IMR-90 (cell line): ENCODE data around the gene STRN4. TPM values are rescaled to one million over a fixed set of nuclear protein-coding genes. Genes with fewer than 3 reads are reported as not detected.

ENCODE experiments used
- ATAC-seq: fragments of 200-7000 bp; cut with Tn5 transposase; 2 replicates; pipeline ENCODE4 v1.9.1; 2020; ENCODE audit warnings: low read depth, mild to moderate bottlenecking, moderate library complexity
- BruUV-seq: library from RNA; stranded (reverse); fragments of 400-500 nt; replicated peaks from 2 replicates; lab custom pipeline; 2021; lab: Mats Ljungman, UMichigan
- CTCF ChIA-PET: fragments of 300-600 bp; formaldehyde crosslinking; extraction: SDS; loops from one replicate; lab custom pipeline; 2021; ENCODE audit warnings: antibody characterized with exemption; lab: Yijun Ruan, JAX
- POLR2A ChIA-PET: fragments of 300-600 bp; sonication (Branson Sonifier 250); formaldehyde crosslinking; loops from one replicate; lab custom pipeline; 2022; ENCODE audit warnings: antibody characterized with exemption; ENCODE audit not compliant: unreplicated experiment; lab: Charles Lee
- DNase-seq: peaks from one replicate; pipeline ENCODE4 v3.0.0; 2013
- H2AFZ ChIP-seq: replicated peaks from 2 replicates; pipeline ENCODE3; 2013; ENCODE audit warnings: low read length, mild to moderate bottlenecking; ENCODE audit not compliant: poor library complexity
- H2AK5ac ChIP-seq: 2 replicates; pipeline ENCODE4 v1.6.1; 2013; ENCODE audit warnings: low read depth, low read length, inconsistent platforms
- H2AK9ac ChIP-seq: replicated peaks from 2 replicates; pipeline ENCODE3; 2013; ENCODE audit warnings: mild to moderate bottlenecking, low read depth, low read length, moderate library complexity; ENCODE audit not compliant: poor library complexity
- H2BK120ac ChIP-seq: 2 replicates; pipeline ENCODE4 v1.6.1; 2013; ENCODE audit warnings: low read depth, low read length, inconsistent platforms
- H2BK15ac ChIP-seq: 3 replicates; pipeline ENCODE4 v1.6.1; 2013; ENCODE audit warnings: low read depth, low read length, inconsistent platforms
- H2BK20ac ChIP-seq: 2 replicates; pipeline ENCODE4 v1.6.1; 2013; ENCODE audit warnings: low read depth, mild to moderate bottlenecking, inconsistent platforms, low read length, moderate library complexity
- H2BK5ac ChIP-seq: 2 replicates; pipeline ENCODE4 v1.6.1; 2013; ENCODE audit warnings: mild to moderate bottlenecking, low read depth, low read length, inconsistent platforms; ENCODE audit not compliant: poor library complexity, severe bottlenecking
- H3K14ac ChIP-seq: replicated peaks from 2 replicates; pipeline ENCODE4 v1.6.1; 2013; ENCODE audit warnings: low read depth, low read length, inconsistent platforms
- H3K18ac ChIP-seq: 2 replicates; pipeline ENCODE4 v1.6.1; 2013; ENCODE audit warnings: low read depth, low read length, control low read depth
- H3K23ac ChIP-seq: 2 replicates; pipeline ENCODE4 v1.6.1; 2013; ENCODE audit warnings: low read depth, low read length, inconsistent platforms
- H3K27ac ChIP-seq: 2 replicates; pipeline ENCODE4 v1.5.1; 2013; ENCODE audit warnings: mild to moderate bottlenecking, control low read depth, low read length; ENCODE audit not compliant: insufficient read depth
- H3K27me3 ChIP-seq: 2 replicates; pipeline ENCODE4 v1.6.1; 2013; ENCODE audit warnings: low read length; ENCODE audit not compliant: control insufficient read depth, insufficient read depth
- H3K36me3 ChIP-seq: 2 replicates; pipeline ENCODE4 v1.6.1; 2013; ENCODE audit warnings: low read length, mixed read lengths; ENCODE audit not compliant: control insufficient read depth, insufficient read depth
- H3K4ac ChIP-seq: 2 replicates; pipeline ENCODE4 v1.6.1; 2013; ENCODE audit warnings: low read depth, low read length, inconsistent platforms
- H3K4me1 ChIP-seq: 2 replicates; pipeline ENCODE4 v1.6.1; 2013; ENCODE audit warnings: low read length, mixed read lengths; ENCODE audit not compliant: control insufficient read depth, insufficient read depth
- H3K4me2 ChIP-seq: 2 replicates; pipeline ENCODE4 v1.6.1; 2013; ENCODE audit warnings: low read depth, mild to moderate bottlenecking, control low read depth, low read length, moderate library complexity
- H3K4me3 ChIP-seq: 2 replicates; pipeline ENCODE4 v1.5.1; 2013; ENCODE audit warnings: low read depth, mild to moderate bottlenecking, control low read depth, low read length, moderate library complexity; ENCODE audit not compliant: insufficient read depth
- H3K56ac ChIP-seq: 2 replicates; pipeline ENCODE4 v1.6.1; 2013; ENCODE audit warnings: low read length, inconsistent platforms; ENCODE audit not compliant: insufficient read depth; ENCODE audit errors: extremely low read depth
- H3K79me1 ChIP-seq, 2 experiments: 2 replicates each; pipeline ENCODE4 v1.6.1; 2013; ENCODE audit warnings: low read length in 2 of 2, inconsistent platforms in 1 of 2, low read depth in 1 of 2
- H3K9ac ChIP-seq: 2 replicates; pipeline ENCODE4 v1.6.1; 2013; ENCODE audit warnings: low read depth, low read length, control low read depth
- H3K9me1 ChIP-seq: 2 replicates; pipeline ENCODE4 v1.6.1; 2013; ENCODE audit warnings: low read length, inconsistent platforms; ENCODE audit not compliant: insufficient read depth
- H3K9me3 ChIP-seq: 2 replicates; pipeline ENCODE4 v1.6.1; 2013; ENCODE audit warnings: low read length; ENCODE audit not compliant: control insufficient read depth, insufficient read depth
- H4K20me1 ChIP-seq: 2 replicates; pipeline ENCODE4 v1.6.1; 2013; ENCODE audit warnings: low read length, inconsistent platforms; ENCODE audit not compliant: insufficient read depth
- H4K5ac ChIP-seq: 2 replicates; pipeline ENCODE4 v1.6.1; 2013; ENCODE audit warnings: mild to moderate bottlenecking, low read depth, low read length, control low read depth
- H4K8ac ChIP-seq, 2 experiments: 2 replicates each; pipeline ENCODE4 v1.6.1; 2013; ENCODE audit warnings: low read depth in 2 of 2, low read length in 2 of 2, control low read depth in 1 of 2, inconsistent platforms in 1 of 2
- H4K91ac ChIP-seq: 2 replicates; pipeline ENCODE4 v1.6.1; 2013; ENCODE audit warnings: low read depth, low read length, inconsistent platforms; ENCODE audit not compliant: insufficient read depth
- BHLHE40 ChIP-seq: fragments of 150-350 bp; IDR thresholded peaks from 2 replicates; pipeline ENCODE4 v1.6.1; 2016; ENCODE audit warnings: mild to moderate bottlenecking, low read depth, low read length
- CEBPB ChIP-seq: IDR thresholded peaks from 2 replicates; pipeline ENCODE4 v1.6.1; 2012; ENCODE audit warnings: low read depth, low read length, improper control_type of control experiment
- CHD1 ChIP-seq: IDR thresholded peaks from 2 replicates; pipeline ENCODE4 v1.6.1; 2012; ENCODE audit warnings: low read depth, low read length, improper control_type of control experiment
- FOS ChIP-seq: fragments of 150-350 bp; IDR thresholded peaks from 2 replicates; pipeline ENCODE4 v1.6.1; 2016; ENCODE audit warnings: low read depth, low read length
- MAFK ChIP-seq: IDR thresholded peaks from 2 replicates; pipeline ENCODE4 v1.6.1; 2012; ENCODE audit warnings: low read depth, low read length, improper control_type of control experiment
- MAZ ChIP-seq: IDR thresholded peaks from 2 replicates; pipeline ENCODE4 v1.6.1; 2012; ENCODE audit warnings: low read depth, mild to moderate bottlenecking, low read length, improper control_type of control experiment, moderate library complexity, borderline replicate concordance
- MXI1 ChIP-seq: IDR thresholded peaks from 2 replicates; pipeline ENCODE4 v1.6.1; 2012; ENCODE audit warnings: low read depth, mild to moderate bottlenecking, low read length, moderate library complexity, borderline replicate concordance
- NFE2L2 ChIP-seq: fragments of 150-350 bp; IDR thresholded peaks from 2 replicates; pipeline ENCODE4 v1.6.1; 2016; ENCODE audit warnings: low read depth, mild to moderate bottlenecking, low read length
- POLR2A ChIP-seq: IDR thresholded peaks from 2 replicates; pipeline ENCODE4 v1.6.1; 2012; ENCODE audit warnings: mild to moderate bottlenecking, low read depth, low read length
- RAD21 ChIP-seq: IDR thresholded peaks from 2 replicates; pipeline ENCODE4 v1.6.1; 2012; ENCODE audit warnings: low read length, improper control_type of control experiment
- RCOR1 ChIP-seq: IDR thresholded peaks from 2 replicates; pipeline ENCODE4 v1.6.1; 2012; ENCODE audit warnings: mild to moderate bottlenecking, low read length, improper control_type of control experiment; ENCODE audit not compliant: insufficient replicate concordance
- RFX5 ChIP-seq: IDR thresholded peaks from 2 replicates; pipeline ENCODE4 v1.8.0; 2012; ENCODE audit warnings: low read depth, mild to moderate bottlenecking, low read length, moderate library complexity
- SMC3 ChIP-seq: fragments of 150-350 bp; IDR thresholded peaks from 2 replicates; pipeline ENCODE4 v1.6.1; 2016; ENCODE audit warnings: low read depth, mild to moderate bottlenecking, antibody characterized with exemption, low read length, moderate library complexity
- WGBS, 2 experiments: methylation state at CpG; one replicate each; pipeline versions ENCODE4 v1.1.5 to v1.1.7; 2013; ENCODE audit warnings: missing lambda C conversion rate in 2 of 2; ENCODE audit not compliant: insufficient read length in 1 of 2; ENCODE audit errors: extremely low coverage in 2 of 2; 5-methylcytosine and 5-hydroxymethylcytosine counted together
- dilution Hi-C: fragments of 300-500 bp; cut with HindIII; formaldehyde crosslinking; loops from one replicate; pipeline ENCODE4 v1.14.3; 2018; ENCODE audit warnings: low sequenced_read_pairs; ENCODE audit not compliant: unreplicated experiment
- in situ Hi-C: fragments of 300-500 bp; cut with MboI; formaldehyde crosslinking; loops from 3 replicates; pipeline ENCODE4 v1.14.3; 2019; ENCODE audit warnings: low sequenced_read_pairs, inconsistent platforms, mixed read lengths
- intact Hi-C: fragments of 100-400 bp; cut with micrococcal nuclease; formaldehyde crosslinking; loops from 2 replicates; pipeline ENCODE4 v1.10.0; 2022
- polyA plus RNA-seq, 3 experiments: library from polyadenylated mRNA; depleted of rRNA; stranded (reverse); fragments of >200 nt; gene quantifications; 2 replicates each; pipeline ENCODE4 v1.2.3, GENCODE V29; 2012; ENCODE audit warnings: low replicate concordance in 1 of 3
- total RNA-seq: library from RNA; depleted of rRNA; stranded (reverse); fragments of >200 nt; gene quantifications from 2 replicates; pipeline ENCODE4 v1.2.3, GENCODE V29; 2012
- TF ChIP-seq, protein P1 (sequence below): fragments of 150-350 bp; IDR thresholded peaks from 2 replicates; pipeline ENCODE4 v1.6.1; 2017; ENCODE audit warnings: mild to moderate bottlenecking, antibody characterized with exemption, low read length, low read depth
- TF ChIP-seq, protein P2 (sequence below): fragments of 150-350 bp; IDR thresholded peaks from 2 replicates; pipeline ENCODE4 v1.6.1; 2016; ENCODE audit warnings: low read depth, mild to moderate bottlenecking, low read length, moderate library complexity, borderline replicate concordance
- TF ChIP-seq, protein P3 (sequence below): conservative IDR thresholded peaks from 2 replicates; pipeline ENCODE4 v1.5.1; 2012; ENCODE audit warnings: mild to moderate bottlenecking, low read depth, low read length, improper control_type of control experiment

The STRN4 gene
- total and polyA plus RNA-seq, 2 of the 4 experiments (the other 2 are of a cell fraction): 36.7 to 112 TPM

DNA sequence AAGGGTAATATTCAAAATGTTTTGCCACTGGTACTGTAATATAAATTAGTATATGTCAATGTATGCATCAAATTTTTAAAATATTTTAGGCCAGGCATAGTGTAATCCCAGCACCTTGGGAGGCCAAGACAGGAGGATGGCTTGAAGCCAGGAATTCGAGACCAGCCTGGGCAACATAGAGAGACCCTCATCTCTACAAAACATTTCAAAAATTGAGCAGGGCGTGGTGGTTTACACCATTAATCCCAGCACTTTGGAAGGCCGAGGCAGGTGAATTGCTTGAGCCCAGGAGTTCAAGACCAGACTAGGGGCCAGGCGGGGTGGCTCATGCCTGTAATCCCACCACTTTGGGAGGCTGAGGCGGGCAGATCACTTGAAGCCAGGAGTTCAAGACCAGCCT lies 14.1 kb upstream of the STRN4 start:
- Histone ChIP-seq H4K20me1 (peaks cover 17% of the 10 kb centered on the region), H2BK20ac (no peak overlapping the region; the same call in 1 of the 2 replicates), H4K91ac (0 out of 2 replicates have a peak overlapping the region, but pooled peaks have one; percentile 29), H2AK5ac (0 out of 2 replicates have a peak overlapping the region, but pooled peaks have one; percentile 12), H2BK5ac (peak overlapping the region; percentile 9), H3K79me1 (peaks cover 4 to 22% of the 10 kb centered on the region in 2 experiments; a peak in 2 of 4 replicates), H2BK15ac (no peak overlapping the region), H4K8ac (no peak overlapping the region), H3K9ac (no peak overlapping the region), H3K9me1 (peaks cover 9% of the 10 kb centered on the region), H3K27ac (peak overlapping the region; percentile 68; the same call in 1 of the 2 replicates), H3K4ac (peak overlapping the region; percentile 54; the same call in 1 of the 2 replicates), H3K4me3 (no peak overlapping the region), H3K9me3 (no peaks in the 10 kb centered on the region), H3K4me1 (peaks cover 9% of the 10 kb centered on the region), H4K5ac (no peak overlapping the region), H2BK120ac (0 out of 2 replicates have a peak overlapping the region, but pooled peaks have one; percentile 3), H3K23ac (no peak overlapping the region), H2AK9ac (no peak overlapping the region), H3K18ac (peak overlapping the region; percentile 58; the same call in 1 of the 2 replicates), H3K14ac (no peak overlapping the region), H3K4me2 (no peak overlapping the region), H3K36me3 (peaks cover 13% of the 10 kb centered on the region), H2AFZ (no peak overlapping the region), H3K27me3 (no peaks in the 10 kb centered on the region), H3K56ac (no peak overlapping the region)
- ATAC-seq (no peak), DNase-seq (no peak)
- TF ChIP-seq, protein P1, sequence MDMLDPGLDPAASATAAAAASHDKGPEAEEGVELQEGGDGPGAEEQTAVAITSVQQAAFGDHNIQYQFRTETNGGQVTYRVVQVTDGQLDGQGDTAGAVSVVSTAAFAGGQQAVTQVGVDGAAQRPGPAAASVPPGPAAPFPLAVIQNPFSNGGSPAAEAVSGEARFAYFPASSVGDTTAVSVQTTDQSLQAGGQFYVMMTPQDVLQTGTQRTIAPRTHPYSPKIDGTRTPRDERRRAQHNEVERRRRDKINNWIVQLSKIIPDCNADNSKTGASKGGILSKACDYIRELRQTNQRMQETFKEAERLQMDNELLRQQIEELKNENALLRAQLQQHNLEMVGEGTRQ: no peak
- TF ChIP-seq POLR2A: no peak
- no peak for TF ChIP-seq SMC3
- no peak for TF ChIP-seq CHD1
- TF ChIP-seq MAZ: no peak
- TF ChIP-seq MAFK: no peak
- no peak for TF ChIP-seq MXI1
- TF ChIP-seq CEBPB: no peak
- no peak for TF ChIP-seq FOS
- no peak for TF ChIP-seq RAD21
- TF ChIP-seq RCOR1: no peak
- no peak for TF ChIP-seq NFE2L2
- TF ChIP-seq RFX5: no peak
- TF ChIP-seq, protein P2, sequence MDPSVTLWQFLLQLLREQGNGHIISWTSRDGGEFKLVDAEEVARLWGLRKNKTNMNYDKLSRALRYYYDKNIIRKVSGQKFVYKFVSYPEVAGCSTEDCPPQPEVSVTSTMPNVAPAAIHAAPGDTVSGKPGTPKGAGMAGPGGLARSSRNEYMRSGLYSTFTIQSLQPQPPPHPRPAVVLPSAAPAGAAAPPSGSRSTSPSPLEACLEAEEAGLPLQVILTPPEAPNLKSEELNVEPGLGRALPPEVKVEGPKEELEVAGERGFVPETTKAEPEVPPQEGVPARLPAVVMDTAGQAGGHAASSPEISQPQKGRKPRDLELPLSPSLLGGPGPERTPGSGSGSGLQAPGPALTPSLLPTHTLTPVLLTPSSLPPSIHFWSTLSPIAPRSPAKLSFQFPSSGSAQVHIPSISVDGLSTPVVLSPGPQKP: no peak
- TF ChIP-seq, protein P3, sequence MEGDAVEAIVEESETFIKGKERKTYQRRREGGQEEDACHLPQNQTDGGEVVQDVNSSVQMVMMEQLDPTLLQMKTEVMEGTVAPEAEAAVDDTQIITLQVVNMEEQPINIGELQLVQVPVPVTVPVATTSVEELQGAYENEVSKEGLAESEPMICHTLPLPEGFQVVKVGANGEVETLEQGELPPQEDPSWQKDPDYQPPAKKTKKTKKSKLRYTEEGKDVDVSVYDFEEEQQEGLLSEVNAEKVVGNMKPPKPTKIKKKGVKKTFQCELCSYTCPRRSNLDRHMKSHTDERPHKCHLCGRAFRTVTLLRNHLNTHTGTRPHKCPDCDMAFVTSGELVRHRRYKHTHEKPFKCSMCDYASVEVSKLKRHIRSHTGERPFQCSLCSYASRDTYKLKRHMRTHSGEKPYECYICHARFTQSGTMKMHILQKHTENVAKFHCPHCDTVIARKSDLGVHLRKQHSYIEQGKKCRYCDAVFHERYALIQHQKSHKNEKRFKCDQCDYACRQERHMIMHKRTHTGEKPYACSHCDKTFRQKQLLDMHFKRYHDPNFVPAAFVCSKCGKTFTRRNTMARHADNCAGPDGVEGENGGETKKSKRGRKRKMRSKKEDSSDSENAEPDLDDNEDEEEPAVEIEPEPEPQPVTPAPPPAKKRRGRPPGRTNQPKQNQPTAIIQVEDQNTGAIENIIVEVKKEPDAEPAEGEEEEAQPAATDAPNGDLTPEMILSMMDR: no peak
- no peak for TF ChIP-seq BHLHE40
- intact Hi-C loops: loop anchor here (1.0 kb wide), 1 partner anchor 24 kb away; no protein-coding TSS in a partner anchor
- POLR2A ChIA-PET: no interaction called here
- dilution Hi-C loops: no loop called here
- in situ Hi-C loops: no loop called here
- no TSS peak for BruUV-seq
- CTCF ChIA-PET: no interaction called here
- WGBS, 2 experiments: 100% methylated on average over 3 of the region's 5 CpGs; no CpG with 5 or more reads in 1 of the 2 experiments
